GM12878 (cell line): ENCODE measurements around the gene KCND3. TPM values are rescaled to one million over a fixed set of nuclear protein-coding genes. Genes with fewer than 3 reads are reported as not detected.

Source experiments
- ATAC-seq: fragments of 200-7000 bp; cut with Tn5 transposase; 3 replicates; pipeline ENCODE4 v1.9.1; 2020; ENCODE audit warnings: mild to moderate bottlenecking, moderate library complexity
- BruUV-seq: library from RNA; stranded (reverse); fragments of 400-500 nt; replicated peaks from 2 replicates; lab custom pipeline; 2021; lab: Mats Ljungman, UMichigan
- CTCF ChIA-PET: fragments of 300-600 bp; sonication (Branson Sonifier 250); formaldehyde crosslinking; extraction: SDS; loops from one replicate; lab custom pipeline; 2021; ENCODE audit warnings: inconsistent platforms; lab: Yijun Ruan, JAX
- POLR2A ChIA-PET: fragments of 350-600 bp; formaldehyde crosslinking; extraction: SDS; loops from one replicate; lab custom pipeline; 2021; ENCODE audit warnings: inconsistent platforms; lab: Charles Lee
- RAD21 ChIA-PET: fragments of 300-600 bp; sonication (Branson Sonifier 250); formaldehyde crosslinking; loops from one replicate; lab custom pipeline; 2023; ENCODE audit warnings: antibody characterized with exemption; ENCODE audit not compliant: unreplicated experiment; lab: Charles Lee
- SMC1A ChIA-PET: fragments of 300-600 bp; sonication (Branson Sonifier 250); formaldehyde crosslinking; loops from one replicate; lab custom pipeline; 2023; ENCODE audit not compliant: unreplicated experiment, uncharacterized antibody; lab: Charles Lee
- DNase-seq: peaks from one replicate; pipeline ENCODE4 v3.0.0-alpha.2; 2011; ENCODE audit warnings: low read depth, low spot score
- FAIRE-seq: peaks from 3 replicates; lab custom pipeline; 2011; peaks lifted over from hg19 to GRCh38; lab: Jason Lieb, UNC
- H2AFZ ChIP-seq: 2 replicates; pipeline ENCODE4 v1.6.0; 2011; ENCODE audit warnings: low read depth, low read length, control low read depth; ENCODE audit not compliant: control insufficient read depth
- H3K27ac ChIP-seq: 2 replicates; pipeline ENCODE4 v1.5.1; 2011; ENCODE audit warnings: control low read depth; ENCODE audit not compliant: control insufficient read depth, insufficient read depth
- H3K27me3 ChIP-seq, 2 experiments: replicated peaks in 1 of 2; 2 replicates each; pipeline versions ENCODE4 v1.6.0 to v1.6.1; 2011; ENCODE audit warnings: low read length in 1 of 2; ENCODE audit not compliant: control insufficient read depth in 2 of 2, insufficient read depth in 2 of 2
- H3K36me3 ChIP-seq, 2 experiments: 2 replicates each; pipeline ENCODE4 v1.5.1; 2011; ENCODE audit warnings: low read length in 1 of 2; ENCODE audit not compliant: control insufficient read depth in 2 of 2, insufficient read depth in 2 of 2
- H3K4me1 ChIP-seq: 2 replicates; pipeline ENCODE4 v1.6.1; 2011; ENCODE audit warnings: mild to moderate bottlenecking, low read length, moderate library complexity, mixed read lengths; ENCODE audit not compliant: control insufficient read depth, insufficient read depth
- H3K4me2 ChIP-seq: 2 replicates; pipeline ENCODE4 v1.6.0; 2011; ENCODE audit warnings: control low read depth; ENCODE audit not compliant: control insufficient read depth, insufficient read depth
- H3K4me3 ChIP-seq: fragments of 200-600 bp; sonication (generic); 2 replicates; pipeline ENCODE4 v1.5.1; 2016
- H3K79me2 ChIP-seq: 2 replicates; pipeline ENCODE4 v1.6.0; 2011; ENCODE audit warnings: low read length; ENCODE audit not compliant: control insufficient read depth, insufficient read depth
- H3K9ac ChIP-seq: 2 replicates; pipeline ENCODE4 v1.8.0; 2011; ENCODE audit warnings: low read length, control low read depth, mixed read lengths; ENCODE audit not compliant: control insufficient read depth, insufficient read depth
- H3K9me3 ChIP-seq: replicated peaks from 3 replicates; pipeline ENCODE4 v1.5.1; 2011; ENCODE audit warnings: mild to moderate bottlenecking, low read length; ENCODE audit not compliant: control insufficient read depth, insufficient read depth
- H4K20me1 ChIP-seq: 2 replicates; pipeline ENCODE4 v1.6.0; 2011; ENCODE audit not compliant: control insufficient read depth, insufficient read depth
- BHLHE40 ChIP-seq, 2 experiments: fragments of 450-650 bp in 1 of 2; IDR thresholded peaks; 2 replicates each; pipeline ENCODE4 v1.6.1; 2011 to 2017; ENCODE audit warnings: low read depth in 2 of 2, borderline replicate concordance in 1 of 2, improper control_type of control experiment in 1 of 2, low read length in 1 of 2, mild to moderate bottlenecking in 1 of 2
- BRCA1 ChIP-seq: IDR thresholded peaks from 2 replicates; pipeline ENCODE4 v1.6.1; 2011; ENCODE audit warnings: low read depth, low read length, improper control_type of control experiment
- DPF2 ChIP-seq: fragments of 450-650 bp; IDR thresholded peaks from 2 replicates; pipeline ENCODE4 v1.6.1; 2017; ENCODE audit warnings: mild to moderate bottlenecking
- ETV6 ChIP-seq, 2 experiments: fragments of 450-650 bp in 1 of 2; IDR thresholded peaks in 1 of 2; conservative IDR thresholded peaks in 1 of 2; 2 replicates each; pipeline ENCODE4 v1.6.1; 2014; ENCODE audit warnings: antibody characterized with exemption in 1 of 2, borderline replicate concordance in 1 of 2, low read depth in 1 of 2, mild to moderate bottlenecking in 1 of 2, moderate library complexity in 1 of 2
- MTA2 ChIP-seq: fragments of 450-650 bp; IDR thresholded peaks from 2 replicates; pipeline ENCODE4 v1.6.1; 2016; ENCODE audit warnings: low read depth, mild to moderate bottlenecking, moderate library complexity
- NFYA ChIP-seq: IDR thresholded peaks from 2 replicates; pipeline ENCODE4 v1.6.1; 2011; ENCODE audit warnings: low read depth, mild to moderate bottlenecking, low read length, improper control_type of control experiment, borderline replicate concordance
- NR2F1 ChIP-seq: fragments of 450-650 bp; conservative IDR thresholded peaks from 2 replicates; pipeline ENCODE4 v1.6.1; 2017; ENCODE audit warnings: mild to moderate bottlenecking
- PML ChIP-seq: IDR thresholded peaks from 2 replicates; pipeline ENCODE4 v1.6.1; 2012; ENCODE audit warnings: low read length, inconsistent platforms
- SP1 ChIP-seq: IDR thresholded peaks from one replicate; pipeline ENCODE4 v1.6.1; 2011; ENCODE audit warnings: low read depth, low read length
- SPI1 ChIP-seq: IDR thresholded peaks from 2 replicates; pipeline ENCODE4 v1.6.1; 2011; ENCODE audit warnings: low read depth, mild to moderate bottlenecking, low read length, moderate library complexity, borderline replicate concordance; ENCODE audit not compliant: insufficient read depth
- SREBF2 ChIP-seq: IDR thresholded peaks from 2 replicates; pipeline ENCODE4 v1.6.1; 2012; ENCODE audit warnings: mild to moderate bottlenecking, low read length
- WGBS: methylation state at CpG from one replicate; pipeline ENCODE4 v1.1.6; 2016; ENCODE audit warnings: low lambda C conversion rate; ENCODE audit not compliant: insufficient replicate concordance, insufficient coverage; ENCODE audit errors: missing lambda C conversion rate; 5-methylcytosine and 5-hydroxymethylcytosine counted together
- in situ Hi-C: fragments of 300-500 bp; cut with MboI; formaldehyde crosslinking; loops from 9 replicates; pipeline ENCODE4 v1.14.3; 2018; ENCODE audit warnings: mixed read lengths
- intact Hi-C: fragments of 100-400 bp; cut with micrococcal nuclease; formaldehyde crosslinking; loops from one replicate; pipeline ENCODE4 v1.14.2; 2022; ENCODE audit not compliant: unreplicated experiment
- polyA plus RNA-seq, 11 experiments: library from polyadenylated mRNA; depleted of rRNA in 4 of 11; unstranded in 6 of 11; stranded (reverse) in 5 of 11; fragments of >200 nt; fragmentation: Nextera tagmentation in 4 of 11; fragmentation: Illumina TruSeq in 1 of 11; extraction: Ambion mirVana in 4 of 11; extraction: Trizol in 1 of 11; gene quantifications; 1 replicate in 1 of 11; 2 replicates in 10 of 11; pipeline versions ENCODE4 v1.2.1 to v1.2.3, GENCODE V29; 2011 to 2016; ENCODE audit warnings: inconsistent platforms in 2 of 11, missing spikeins in 2 of 11, low read depth in 1 of 11
- total RNA-seq, 4 experiments: library from RNA; depleted of rRNA in 3 of 4; stranded (reverse); fragments of >200 nt in 3 of 4; fragmentation: Illumina TruSeq in 1 of 4; extraction: Trizol in 1 of 4; gene quantifications; 2 replicates each; pipeline versions ENCODE4 v1.2.1 to v1.2.3, GENCODE V29; 2013 to 2021
- TF ChIP-seq, protein P1 (sequence below): IDR thresholded peaks from 2 replicates; pipeline ENCODE4 v1.6.1; 2011; ENCODE audit warnings: borderline replicate concordance, low read depth, mild to moderate bottlenecking, moderate library complexity, mixed read lengths, low read length; ENCODE audit not compliant: insufficient read depth; ENCODE audit errors: extremely low read length

The KCND3 gene
- total and polyA plus RNA-seq, 10 of the 15 experiments (the other 5 are each of a cell fraction or from before 2014, with no cell fraction given): 0.02 TPM; not detected in 9

DNA sequence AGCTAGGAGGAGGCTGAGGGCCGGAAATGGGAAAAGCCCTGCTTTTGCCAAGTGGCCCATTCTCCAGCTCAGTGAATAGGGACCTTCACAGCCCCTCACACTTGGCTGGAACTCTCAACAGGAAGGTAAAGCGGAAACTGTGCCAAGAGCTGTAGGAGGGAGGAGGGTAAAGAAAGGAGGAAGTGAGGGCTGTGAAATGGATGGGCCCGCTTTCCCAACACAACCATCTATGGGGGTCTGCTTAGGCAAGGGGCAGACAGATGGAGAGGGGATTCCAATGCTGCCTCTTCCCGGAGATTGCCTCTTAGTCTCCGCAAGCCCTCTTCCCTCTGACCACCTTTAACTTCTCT, 255.5 kb downstream of the KCND3 start:
- Histone ChIP-seq H3K79me2 (no peaks in the 10 kb centered on the region), H2AFZ (no peak overlapping the region), H3K4me2 (no peak overlapping the region), H3K4me1 (peaks cover 6% of the 10 kb centered on the region; the same call in 1 of the 2 replicates), H3K9me3 (no peaks in the 10 kb centered on the region), H3K27me3 (peaks cover 0 to 2% of the 10 kb centered on the region in 2 experiments; a peak in 2 of 4 replicates), H4K20me1 (no peaks in the 10 kb centered on the region; the same call in 1 of the 2 replicates), H3K36me3 (no peaks in the 10 kb centered on the region), H3K4me3 (no peak overlapping the region), H3K9ac (no peak overlapping the region), H3K27ac (no peak overlapping the region)
- WGBS: 75% methylated on average over 4 of the region's 5 CpGs
- DNase-seq (no peak), ATAC-seq (no peak), FAIRE-seq (no peak)
- ChIA-PET CTCF (interaction anchor here (1.4 kb wide), 1 partner anchor 20 kb away, joined by 6 read pairs; no protein-coding TSS in a partner anchor), SMC1A (interaction anchor here (1.0 to 3.2 kb wide), 2 partner anchors 20 to 252 kb away, joined by 4 to 12 read pairs; no protein-coding TSS in a partner anchor), POLR2A (interaction anchor here (2.1 kb wide), 1 partner anchor 9 kb away, joined by 4 read pairs; no protein-coding TSS in a partner anchor), RAD21 (interaction anchor here (0.8 to 1.2 kb wide), 2 partner anchors 21 to 256 kb away, joined by 3 to 4 read pairs; no protein-coding TSS in a partner anchor)
- BruUV-seq: no TSS peak
- intact Hi-C loops (no loop called here), in situ Hi-C loops (no loop called here)
- TF ChIP-seq BRCA1: no peak
- no peak for TF ChIP-seq NFYA
- TF ChIP-seq SREBF2: no peak
- TF ChIP-seq MTA2: no peak

- Histone ChIP-seq H3K79me2 (no peaks in the 10 kb centered on the region), H3K4me1 (peaks cover 6% of the 10 kb centered on the region; the same call in 1 of the 2 replicates), H3K36me3 (no peaks in the 10 kb centered on the region), H3K9me3 (no peaks in the 10 kb centered on the region), H4K20me1 (no peaks in the 10 kb centered on the region; the same call in 1 of the 2 replicates)
- CTCF ChIA-PET: interaction anchor here (0.8 to 1.4 kb wide), 2 partner anchors 19 to 146 kb away, joined by 3 to 6 read pairs; no protein-coding TSS in a partner anchor
- TF ChIP-seq SP1 (no peak), PML (no peak), DPF2 (no peak), NR2F1 (0 out of 2 replicates have a peak, but pooled peaks have one; percentile 26), BHLHE40 (IDR thresholded peaks at IDR 0.05; ENCODE audit: borderline replicate concordance in 1 of 2, low read depth in 2 of 2, low read length in 1 of 2) (no peak), SPI1 (0 out of 2 replicates have a peak, but pooled peaks have one; percentile 9), ETV6 (conservative IDR thresholded peaks at IDR 0.05 in 1 of 2, IDR thresholded peaks at IDR 0.05 in 1 of 2; ENCODE audit: borderline replicate concordance in 1 of 2, low read depth in 1 of 2) (peak in 1 of 2 experiments; percentile 48; a peak in 1 of 4 replicates)
- TF ChIP-seq, protein P1, sequence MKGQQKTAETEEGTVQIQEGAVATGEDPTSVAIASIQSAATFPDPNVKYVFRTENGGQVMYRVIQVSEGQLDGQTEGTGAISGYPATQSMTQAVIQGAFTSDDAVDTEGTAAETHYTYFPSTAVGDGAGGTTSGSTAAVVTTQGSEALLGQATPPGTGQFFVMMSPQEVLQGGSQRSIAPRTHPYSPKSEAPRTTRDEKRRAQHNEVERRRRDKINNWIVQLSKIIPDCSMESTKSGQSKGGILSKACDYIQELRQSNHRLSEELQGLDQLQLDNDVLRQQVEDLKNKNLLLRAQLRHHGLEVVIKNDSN: no peak
- TF ChIP-seq, all 136 proteins: peak for 3
- H3K27ac ChIP-seq: no peak overlapping the region
- H3K4me3 ChIP-seq: no peak overlapping the region
- intact Hi-C loops: no loop called here
- no peak overlapping the region for H2AFZ ChIP-seq
- ChIA-PET SMC1A (interaction anchor here (1.0 to 3.2 kb wide), 2 partner anchors 19 to 251 kb away, joined by 4 to 12 read pairs; no protein-coding TSS in a partner anchor), POLR2A (interaction anchor here (2.1 kb wide), 1 partner anchor 10 kb away, joined by 4 read pairs; no protein-coding TSS in a partner anchor), RAD21 (interaction anchor here (1.2 kb wide), 1 partner anchor 256 kb away, joined by 3 read pairs; no protein-coding TSS in a partner anchor)
- WGBS: 51% methylated on average over 9 of the region's 9 CpGs
- peaks cover 0 to 2% of the 10 kb centered on the region in 2 experiments; a peak in 2 of 4 replicates for H3K27me3 ChIP-seq
- in situ Hi-C loops: no loop called here
- H3K4me2 ChIP-seq: no peak overlapping the region
- ATAC-seq (no peak), DNase-seq (no peak), FAIRE-seq (no peak)
- no peak overlapping the region for H3K9ac ChIP-seq
- BruUV-seq: no TSS peak
Measured at GRCh38 chr1:111733183-111733991, 256.1 kb downstream of the KCND3 start.
